T-helper 2 cell treated with Interferon-gamma antibody and Interleukin-4, amounts not matched to agents 5 μg/mL and 100 μg/mL, for 36 hours (primary cell): ENCODE data around the gene RCOR3.
A peak's percentile ranks its signal among the peaks of the same experiment; 100 is the strongest.
"Not testable (repeated sequence)": the region's sequence is repeated elsewhere in the genome, so short reads cannot be mapped to it uniquely, and the experiment has no call there.

Experiments
- DNase-seq: peaks from one replicate; pipeline ENCODE4 v3.0.0; 2021; ENCODE audit warnings: low spot score
- H3K27ac Mint-ChIP-seq: one replicate; pipeline ENCODE4 v1.8.0; 2021; ENCODE audit warnings: mild to moderate bottlenecking, mixed read lengths
- H3K27me3 Mint-ChIP-seq: one replicate; pipeline ENCODE4 v1.8.0; 2021; ENCODE audit warnings: low read depth, mixed read lengths
- H3K36me3 Mint-ChIP-seq: one replicate; pipeline ENCODE4 v1.8.0; 2021; ENCODE audit warnings: low read depth, mixed read lengths
- H3K4me1 Mint-ChIP-seq: one replicate; pipeline ENCODE4 v1.8.0; 2021; ENCODE audit warnings: low read depth, mixed read lengths
- H3K4me3 Mint-ChIP-seq: one replicate; pipeline ENCODE4 v1.8.0; 2022; ENCODE audit warnings: mild to moderate bottlenecking, moderate library complexity, mixed read lengths
- H3K9me3 Mint-ChIP-seq: one replicate; pipeline ENCODE4 v1.8.0; 2021; ENCODE audit warnings: mixed read lengths

The RCOR3 gene

GRCh38 chr1:211241071-211241470 is 18.1 kb upstream of the RCOR3 start:
- no peak for DNase-seq
- Mint-ChIP-seq H3K27ac (no peak overlapping the region), H3K27me3 (peaks cover 9% of the 10 kb centered on the region), H3K4me3 (no peak overlapping the region), H3K9me3 (no peaks in the 10 kb centered on the region), H3K4me1 (peaks cover 5% of the 10 kb centered on the region), H3K36me3 (no peaks in the 10 kb centered on the region)

GRCh38 chr1:211243639-211244038 is 15.5 kb upstream of the RCOR3 start:
- not testable (repeated sequence) for H3K4me1 Mint-ChIP-seq, H3K36me3 Mint-ChIP-seq, H3K9me3 Mint-ChIP-seq, DNase-seq, H3K4me3 Mint-ChIP-seq, H3K27ac Mint-ChIP-seq
- peaks cover 13% of the 10 kb centered on the region for H3K27me3 Mint-ChIP-seq

- not testable (repeated sequence) for H3K9me3 Mint-ChIP-seq, H3K4me1 Mint-ChIP-seq, DNase-seq, H3K27me3 Mint-ChIP-seq, H3K4me3 Mint-ChIP-seq, H3K36me3 Mint-ChIP-seq, H3K27ac Mint-ChIP-seq
Observed at GRCh38 chr1:211246583-211246982, 12.6 kb upstream of the RCOR3 start.

- Mint-ChIP-seq H3K4me3 (no peak overlapping the region), H3K27ac (no peak overlapping the region)
Observed at GRCh38 chr1:211247921-211248320, 11.2 kb upstream of the RCOR3 start.

GRCh38 chr1:211249611-211250010 is 9.6 kb upstream of the RCOR3 start:
- DNase-seq, H3K27ac Mint-ChIP-seq, H3K4me3 Mint-ChIP-seq, H3K4me1 Mint-ChIP-seq, H3K9me3 Mint-ChIP-seq, H3K36me3 Mint-ChIP-seq: not testable (repeated sequence)
- peaks cover 12% of the 10 kb centered on the region for H3K27me3 Mint-ChIP-seq

More at GRCh38 chr1:211247921-211248320, 11.2 kb upstream of the RCOR3 start:
- peaks cover 14% of the 10 kb centered on the region for H3K27me3 Mint-ChIP-seq
- no peaks in the 10 kb centered on the region for H3K9me3 Mint-ChIP-seq
- no peaks in the 10 kb centered on the region for H3K36me3 Mint-ChIP-seq
- peaks cover 3% of the 10 kb centered on the region for H3K4me1 Mint-ChIP-seq
- DNase-seq = no peak

- Mint-ChIP-seq H3K4me1 (peaks cover 14% of the 10 kb centered on the region), H3K27ac (peak overlapping the region; percentile 98), H3K4me3 (peak overlapping the region; percentile 95), H3K9me3 (no peaks in the 10 kb centered on the region), H3K36me3 (peaks cover 9% of the 10 kb centered on the region), H3K27me3 (peaks cover 5% of the 10 kb centered on the region)
- DNase-seq = no peak
Observed at GRCh38 chr1:211257826-211258225, 1.3 kb upstream of the RCOR3 start.

GRCh38 chr1:211258310-211258755 is 833 bp upstream of the RCOR3 start:
- Mint-ChIP-seq H3K4me1 (peaks cover 14% of the 10 kb centered on the region), H3K27ac (peak overlapping the region; percentile 98), H3K4me3 (peak overlapping the region; percentile 95), H3K27me3 (no peaks in the 10 kb centered on the region), H3K36me3 (peaks cover 10% of the 10 kb centered on the region), H3K9me3 (no peaks in the 10 kb centered on the region)
- peak; percentile 64 for DNase-seq

- Mint-ChIP-seq H3K4me1 (peaks cover 14% of the 10 kb centered on the region), H3K27ac (peak overlapping the region; percentile 90), H3K27me3 (no peaks in the 10 kb centered on the region), H3K4me3 (peak overlapping the region; percentile 90), H3K36me3 (peaks cover 19% of the 10 kb centered on the region), H3K9me3 (no peaks in the 10 kb centered on the region)
- no peak for DNase-seq
Observed at GRCh38 chr1:211259638-211260126, 516 bp downstream of the RCOR3 start.

- peak; percentile 74 for DNase-seq
- peaks cover 21% of the 10 kb centered on the region for H3K36me3 Mint-ChIP-seq
- H3K27ac Mint-ChIP-seq = peak overlapping the region; percentile 90
- H3K9me3 Mint-ChIP-seq = no peaks in the 10 kb centered on the region
- H3K27me3 Mint-ChIP-seq = no peaks in the 10 kb centered on the region
- peak overlapping the region; percentile 90 for H3K4me3 Mint-ChIP-seq
- peaks cover 14% of the 10 kb centered on the region for H3K4me1 Mint-ChIP-seq
Observed at GRCh38 chr1:211260141-211261107, 1.3 kb downstream of the RCOR3 start.

GRCh38 chr1:211261229-211261628 is 2.1 kb downstream of the RCOR3 start:
- peak overlapping the region; percentile 84 for H3K27ac Mint-ChIP-seq
- no peaks in the 10 kb centered on the region for H3K27me3 Mint-ChIP-seq
- DNase-seq = no peak
- H3K4me3 Mint-ChIP-seq = peak overlapping the region; percentile 90
- peaks cover 23% of the 10 kb centered on the region for H3K36me3 Mint-ChIP-seq
- H3K9me3 Mint-ChIP-seq = no peaks in the 10 kb centered on the region
- peaks cover 17% of the 10 kb centered on the region for H3K4me1 Mint-ChIP-seq

- Mint-ChIP-seq H3K4me1 (peaks cover 18% of the 10 kb centered on the region), H3K36me3 (peaks cover 23% of the 10 kb centered on the region)
- not testable (repeated sequence) for H3K27ac Mint-ChIP-seq, H3K27me3 Mint-ChIP-seq, DNase-seq, H3K9me3 Mint-ChIP-seq, H3K4me3 Mint-ChIP-seq
Observed at GRCh38 chr1:211263022-211263421, 3.9 kb downstream of the RCOR3 start.

GRCh38 chr1:211267204-211267857 is 8.2 kb downstream of the RCOR3 start:
- H3K9me3 Mint-ChIP-seq = no peaks in the 10 kb centered on the region
- H3K36me3 Mint-ChIP-seq = peaks cover 28% of the 10 kb centered on the region
- no peak for DNase-seq
- no peak overlapping the region for H3K4me3 Mint-ChIP-seq
- H3K27ac Mint-ChIP-seq = no peak overlapping the region
- H3K27me3 Mint-ChIP-seq = no peaks in the 10 kb centered on the region
- H3K4me1 Mint-ChIP-seq = peaks cover 7% of the 10 kb centered on the region

GRCh38 chr1:211279340-211279739 is 20.2 kb downstream of the RCOR3 start:
- H3K36me3 Mint-ChIP-seq = peaks cover 20% of the 10 kb centered on the region
- H3K4me1 Mint-ChIP-seq = no peaks in the 10 kb centered on the region
- no peaks in the 10 kb centered on the region for H3K27me3 Mint-ChIP-seq
- no peak overlapping the region for H3K4me3 Mint-ChIP-seq
- no peak overlapping the region for H3K27ac Mint-ChIP-seq
- DNase-seq = no peak
- no peaks in the 10 kb centered on the region for H3K9me3 Mint-ChIP-seq

GRCh38 chr1:211280910-211281309 is 21.7 kb downstream of the RCOR3 start:
- DNase-seq = peak; percentile 22
- Mint-ChIP-seq H3K9me3 (no peaks in the 10 kb centered on the region), H3K4me1 (no peaks in the 10 kb centered on the region), H3K36me3 (peaks cover 26% of the 10 kb centered on the region), H3K4me3 (no peak overlapping the region), H3K27ac (no peak overlapping the region), H3K27me3 (no peaks in the 10 kb centered on the region)
